Measurements from ENCODE around the gene MEF2A. TPM values are rescaled to one million over a fixed set of nuclear protein-coding genes. Genes with fewer than 3 reads are reported as not detected.
A peak's percentile ranks its signal among the peaks of the same experiment; 100 is the strongest.

The MEF2A gene
- total RNA-seq, 1 donor from 2014 or later = 37.5 TPM

DNA sequence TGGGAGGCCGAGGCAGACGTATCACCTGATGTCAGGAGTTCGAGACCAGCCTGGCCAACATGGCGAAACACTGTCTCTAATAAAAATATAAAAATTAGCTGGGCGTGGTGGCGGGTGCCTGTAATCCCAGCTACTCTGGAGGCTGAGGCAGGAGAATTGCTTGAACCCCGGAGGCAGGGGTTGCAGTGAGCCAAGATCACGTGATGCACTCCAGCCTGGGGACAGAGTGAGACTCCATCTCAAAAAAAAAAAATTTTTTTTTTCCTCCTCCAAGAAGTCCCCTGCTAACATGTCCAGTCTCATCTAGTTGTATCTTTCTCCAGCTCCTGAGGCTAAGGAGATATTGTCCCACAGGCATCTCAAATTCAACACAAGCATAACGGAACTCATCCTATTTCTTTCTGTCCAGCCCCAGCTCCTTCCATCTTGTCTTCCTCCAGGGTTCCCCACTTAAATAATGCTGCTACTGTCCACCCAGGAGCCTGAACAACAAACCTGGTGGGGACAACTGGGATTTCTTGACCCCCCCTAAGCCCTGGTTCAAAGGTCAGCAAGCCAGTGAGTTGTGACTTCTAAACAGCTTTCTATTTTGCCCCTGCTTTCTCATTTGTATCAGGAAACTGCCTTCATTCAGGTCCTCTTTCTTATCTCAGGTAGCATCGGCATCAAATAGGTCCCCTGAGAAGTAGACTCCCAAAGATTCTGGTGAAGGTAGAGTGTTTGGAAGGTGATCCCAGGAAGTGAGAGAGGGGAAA is 4.1 kb upstream of the MEF2A start:
- no peak for FAIRE-seq
- no peak for DNase-seq (ENCODE audit: low spot score in 2 of 2)

DNA sequence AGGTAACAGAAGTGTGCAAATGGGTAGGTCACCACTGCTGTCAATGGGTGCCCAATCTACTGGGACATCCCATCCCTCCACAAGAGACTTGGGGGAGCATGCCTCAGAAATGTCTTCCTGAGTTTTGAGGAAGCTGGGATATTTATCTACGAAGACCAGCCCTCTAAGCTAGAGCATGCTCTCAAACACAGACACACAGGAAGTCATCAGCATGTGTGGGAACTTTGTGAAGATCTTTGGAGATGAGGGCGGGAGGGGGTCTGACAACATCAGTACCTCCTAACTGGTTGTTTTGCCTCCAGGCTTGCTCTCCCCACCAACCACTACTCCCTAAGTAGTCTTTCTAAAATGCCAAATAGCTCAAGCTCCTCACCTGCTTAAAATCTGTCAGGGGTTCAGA is 3.5 kb upstream of the MEF2A start:
- FAIRE-seq = no peak

DNA sequence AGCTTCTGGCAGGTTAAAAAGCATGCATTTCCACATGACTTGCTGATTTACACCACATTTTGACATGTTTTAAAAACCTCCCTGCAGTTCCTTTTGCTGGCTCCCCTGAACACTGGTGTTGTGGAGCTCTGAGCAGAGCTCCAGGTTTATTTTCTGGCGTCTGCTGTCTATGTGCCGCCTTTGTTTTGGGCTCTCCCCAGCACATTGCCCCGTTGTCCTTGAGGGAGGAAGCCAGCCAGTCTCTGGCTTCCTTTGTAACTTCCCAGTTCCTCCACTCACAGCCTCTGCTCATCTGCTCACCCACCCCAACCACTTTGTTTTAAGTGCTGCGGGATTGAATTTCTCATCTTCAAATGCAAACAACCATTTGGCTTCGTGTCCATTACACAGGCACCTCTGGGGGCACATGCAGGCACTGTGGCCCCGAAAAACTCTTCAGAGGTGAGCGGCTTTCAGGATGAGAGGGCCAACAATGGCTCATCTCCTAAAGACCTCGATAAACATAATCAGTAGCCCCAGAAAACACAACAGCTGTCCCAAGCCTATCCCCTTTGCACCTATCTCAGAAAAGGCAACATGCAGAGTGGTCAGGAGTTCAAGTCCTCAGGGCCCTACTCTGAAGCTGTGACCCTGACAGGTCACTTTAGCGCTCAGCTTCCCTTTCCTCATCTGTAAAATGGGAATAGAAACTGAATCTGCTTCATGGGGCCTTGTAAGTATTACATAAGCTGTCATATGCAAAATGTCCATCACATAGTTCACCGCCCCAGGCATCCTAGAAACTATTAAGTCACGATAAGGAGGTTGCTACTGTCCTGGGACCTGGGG is 1.3 kb upstream of the MEF2A start:
- DNase-seq (ENCODE audit: low spot score in 2 of 2) (peak; percentile 24 to 45), FAIRE-seq (no peak)

More for the DNA sequence above, 3.5 kb upstream of the MEF2A start:
- DNase-seq (ENCODE audit: low spot score in 2 of 2) = no peak

DNA sequence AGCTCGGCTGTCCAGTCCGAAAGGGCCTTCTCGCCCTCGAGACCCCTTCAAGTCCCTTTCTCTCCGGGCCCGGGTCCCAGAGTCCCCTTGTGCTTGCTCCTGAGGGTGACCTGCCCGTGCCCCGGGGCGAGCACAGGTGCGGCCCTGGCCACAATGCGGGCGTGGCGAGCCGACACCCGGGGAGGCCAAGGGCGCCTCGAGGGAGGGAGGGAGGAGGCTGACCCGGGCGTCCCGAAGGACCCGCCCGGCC is 810 bp upstream of the MEF2A start:
- FAIRE-seq (no peak), DNase-seq (ENCODE audit: low spot score in 2 of 2) (no peak)

DNA sequence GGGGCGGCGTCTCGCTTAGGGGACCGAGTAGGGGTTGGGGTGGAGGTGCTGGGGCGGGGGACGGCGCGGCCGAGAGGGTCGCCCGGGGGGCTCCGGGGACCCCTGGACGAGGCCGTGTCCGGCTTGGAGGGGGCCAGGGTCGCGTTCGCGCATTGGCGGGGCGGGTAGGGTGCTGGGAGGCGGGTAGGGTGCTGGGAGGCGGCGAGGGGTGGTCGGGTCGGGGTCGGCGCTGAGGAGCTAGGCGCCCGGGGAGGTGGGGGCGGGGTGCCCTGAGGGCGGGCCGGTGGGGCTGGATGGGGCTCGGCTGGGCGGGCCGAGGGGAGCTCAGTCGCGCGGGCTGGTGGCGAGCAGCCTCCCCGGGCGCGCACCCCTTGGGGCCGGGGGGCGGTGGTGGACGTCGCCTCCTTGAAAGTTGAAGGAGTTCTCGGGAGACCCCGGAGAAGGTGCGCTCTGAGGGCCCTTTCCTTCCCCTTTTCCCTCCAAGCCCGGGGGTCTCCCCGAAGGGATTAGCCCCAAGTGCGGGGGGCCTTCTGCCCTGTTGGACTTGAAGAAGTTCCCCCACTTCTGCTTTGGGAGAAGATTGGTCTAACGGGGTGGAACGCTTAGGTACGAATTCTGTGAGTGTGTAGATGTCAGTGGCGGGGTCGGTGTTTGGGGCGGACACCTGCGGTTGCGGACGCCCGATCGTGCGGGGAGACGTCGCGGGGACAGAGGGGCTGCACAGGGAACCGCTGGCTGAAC is 543 bp downstream of the MEF2A start:
- no peak for FAIRE-seq
- peak in 1 of 2 donors; percentile 33 for DNase-seq (ENCODE audit: low spot score in 2 of 2)

DNA sequence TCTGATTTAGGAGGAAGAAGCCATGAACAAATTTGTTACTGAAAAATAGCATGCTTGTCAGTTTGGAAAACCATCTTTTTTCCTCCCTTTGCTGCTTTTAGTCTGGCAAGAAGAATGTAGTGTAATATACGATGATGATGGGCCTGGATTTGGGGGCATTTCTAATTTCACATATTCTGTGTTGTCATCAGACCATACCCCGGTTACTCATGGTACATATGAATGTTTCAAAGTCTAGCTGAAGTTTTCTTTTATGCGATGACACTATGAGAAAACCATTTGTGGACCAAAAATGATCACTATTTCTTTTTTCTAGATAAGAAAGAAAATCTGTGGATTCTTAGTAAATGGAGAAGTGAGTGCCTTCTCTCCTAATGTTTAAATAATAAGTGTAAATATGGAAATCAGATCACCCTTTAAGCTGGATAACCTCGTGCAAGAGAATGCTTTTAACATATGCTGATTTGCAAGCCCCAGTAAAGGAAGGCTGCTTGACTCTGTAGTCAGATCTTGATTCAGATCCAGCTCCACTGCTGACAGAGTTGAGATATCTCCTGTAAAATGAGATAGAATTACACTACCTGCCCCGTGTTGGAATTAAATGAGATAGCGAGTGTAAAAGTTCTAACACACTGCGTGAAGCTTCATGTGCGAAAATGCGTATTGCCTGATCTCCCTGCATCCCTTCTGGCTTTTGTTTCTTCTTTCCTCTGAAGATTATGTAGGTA is 3.0 kb downstream of the MEF2A start:
- FAIRE-seq (no peak), DNase-seq (ENCODE audit: low spot score in 2 of 2) (no peak)

DNA sequence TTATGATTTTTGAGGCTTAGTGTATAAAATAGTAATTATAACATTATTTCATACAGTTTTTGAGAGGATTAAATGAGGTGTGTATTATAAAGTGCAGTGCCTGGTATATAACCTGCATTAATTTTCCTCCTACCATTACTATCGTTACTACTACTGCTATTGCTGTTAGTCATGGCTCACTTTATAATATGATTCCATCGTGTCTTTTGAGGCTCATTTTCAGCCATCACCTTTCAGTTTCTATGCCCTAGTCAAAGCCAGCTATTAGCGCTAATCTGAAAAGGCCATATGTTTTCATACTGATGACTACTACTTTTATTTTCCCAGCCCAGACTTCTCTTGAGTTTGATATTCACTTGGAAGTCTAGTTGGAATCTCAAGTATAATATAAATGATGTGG is 5.5 kb downstream of the MEF2A start:
- DNase-seq (ENCODE audit: low spot score in 2 of 2) = no peak
- FAIRE-seq = no peak

DNA sequence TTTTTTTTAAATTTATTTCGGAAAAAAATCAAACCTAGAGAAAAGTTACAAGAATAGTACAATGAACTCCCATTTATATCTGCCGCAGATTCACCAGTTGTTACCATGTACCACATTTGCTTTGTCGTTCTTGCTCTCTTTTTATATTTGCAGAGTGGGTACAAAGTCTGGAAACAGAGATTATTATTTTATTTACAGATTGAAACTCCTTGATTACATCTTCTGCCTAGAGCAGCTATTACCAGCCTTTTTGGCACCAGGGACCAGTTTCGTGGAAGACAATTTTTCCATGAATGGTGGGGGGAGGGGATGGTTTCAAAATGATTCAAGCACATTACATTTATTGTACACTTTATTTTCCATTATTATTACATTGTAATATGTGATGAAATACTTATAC is 8.3 kb downstream of the MEF2A start:
- no peak for DNase-seq (ENCODE audit: low spot score in 2 of 2)
- FAIRE-seq = no peak

DNA sequence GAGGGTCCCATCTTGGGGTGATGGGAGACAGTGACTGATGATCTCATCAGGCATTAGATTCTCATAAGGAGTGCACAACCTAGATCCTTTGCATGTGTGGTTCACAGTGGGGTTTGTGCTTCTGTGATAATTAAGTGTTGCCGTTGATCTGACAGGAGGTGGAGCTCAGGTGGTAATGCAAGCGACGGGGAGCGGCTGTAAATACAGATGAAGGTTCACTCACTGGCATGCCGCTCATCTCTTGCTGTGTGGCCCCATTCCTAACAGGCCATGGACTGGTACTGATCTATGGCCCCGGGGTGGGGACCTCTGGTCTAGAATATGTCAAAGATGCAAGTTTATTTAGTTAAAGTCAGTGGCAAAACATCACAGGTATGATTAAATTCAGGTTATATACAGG is 8.7 kb downstream of the MEF2A start:
- DNase-seq (ENCODE audit: low spot score in 2 of 2) (no peak), FAIRE-seq (no peak)

DNA sequence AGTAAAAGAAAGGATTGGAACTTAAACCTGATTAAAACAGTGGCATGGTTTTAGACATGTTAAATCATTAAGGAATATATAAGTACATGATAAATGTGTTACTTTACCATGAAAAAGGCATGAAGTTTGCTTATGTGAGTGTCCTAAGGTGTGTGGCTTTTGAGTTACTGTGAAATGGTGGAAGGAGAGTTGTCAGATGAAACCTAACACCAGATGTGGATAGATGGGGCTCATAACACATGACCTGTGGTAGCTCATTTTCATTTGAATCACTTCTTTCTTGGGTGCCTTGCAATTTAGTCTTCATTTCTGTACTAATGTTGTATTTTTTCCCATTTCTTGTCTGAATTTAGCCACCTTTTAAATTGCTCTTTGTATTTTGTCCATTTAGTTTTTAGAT is 13.0 kb downstream of the MEF2A start:
- no peak for DNase-seq (ENCODE audit: low spot score in 2 of 2)
- no peak for FAIRE-seq

DNA sequence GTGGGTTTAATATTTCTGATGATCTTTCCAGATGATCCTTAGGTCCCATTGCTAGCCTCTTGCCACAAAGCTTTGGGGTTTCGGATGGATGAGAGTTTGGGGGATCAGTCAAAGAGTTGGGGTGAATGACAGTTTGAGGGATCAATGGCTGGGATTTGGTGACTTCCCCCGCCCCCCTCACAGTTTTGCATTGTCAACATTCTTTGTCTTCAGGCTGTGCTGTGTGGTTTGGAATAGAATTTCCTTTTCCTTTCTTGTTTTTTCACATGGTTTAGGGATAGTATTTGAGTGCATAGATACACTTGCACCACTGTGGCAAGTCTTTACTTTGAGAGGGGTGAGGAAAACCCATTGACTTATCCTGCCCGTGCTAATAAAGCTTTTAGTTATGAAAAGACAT is 14.3 kb downstream of the MEF2A start:
- no peak for DNase-seq (ENCODE audit: low spot score in 2 of 2)
- no peak for FAIRE-seq

DNA sequence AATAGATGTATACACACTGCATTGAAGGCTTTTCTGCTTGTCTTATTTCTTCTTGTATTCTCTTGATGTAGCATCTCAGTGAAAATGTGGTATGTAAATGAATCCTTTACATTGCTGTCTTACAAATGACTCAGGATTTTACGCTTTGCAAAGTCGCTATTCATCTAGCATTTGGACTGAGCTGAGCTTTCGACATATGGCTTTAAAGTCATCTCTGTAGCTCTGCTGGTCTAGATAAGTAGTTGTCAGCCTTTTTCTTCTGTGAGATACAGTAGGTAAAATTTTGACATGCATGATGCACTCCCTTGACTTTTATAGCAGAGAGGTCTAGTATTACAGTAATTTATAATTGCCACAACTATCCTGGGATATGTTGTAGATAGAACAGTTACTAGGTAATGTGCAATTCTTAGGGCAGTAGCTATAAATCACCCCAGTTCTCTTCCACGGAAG is 16.8 kb downstream of the MEF2A start:
- no peak for DNase-seq (ENCODE audit: low spot score in 2 of 2)

DNA sequence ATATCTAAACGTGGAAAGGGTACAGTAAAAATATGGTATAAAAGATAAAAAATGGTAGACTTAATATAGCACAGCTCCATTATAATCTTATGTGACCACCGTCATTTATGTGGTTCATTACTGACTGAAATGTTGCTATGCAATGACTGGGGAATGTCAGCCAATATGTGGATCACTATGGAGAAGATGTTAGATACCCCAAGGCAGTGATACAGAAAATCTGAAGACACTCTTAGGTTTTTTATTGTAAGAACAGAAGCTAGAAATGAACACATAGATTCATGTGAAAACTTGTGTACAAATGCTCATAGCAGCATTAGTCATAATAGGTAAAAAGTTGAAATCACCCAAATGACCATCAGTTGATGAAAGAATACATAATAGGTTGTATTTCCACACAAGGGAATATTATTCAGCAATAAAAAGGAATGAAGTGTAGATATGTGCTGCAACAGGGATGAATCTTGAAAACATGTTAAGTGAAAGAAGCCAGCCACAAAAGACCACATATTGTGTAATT is 18.4 kb downstream of the MEF2A start:
- FAIRE-seq (no peak), DNase-seq (ENCODE audit: low spot score in 2 of 2) (no peak)

More for the DNA sequence above, 16.8 kb downstream of the MEF2A start:
- FAIRE-seq = no peak

DNA sequence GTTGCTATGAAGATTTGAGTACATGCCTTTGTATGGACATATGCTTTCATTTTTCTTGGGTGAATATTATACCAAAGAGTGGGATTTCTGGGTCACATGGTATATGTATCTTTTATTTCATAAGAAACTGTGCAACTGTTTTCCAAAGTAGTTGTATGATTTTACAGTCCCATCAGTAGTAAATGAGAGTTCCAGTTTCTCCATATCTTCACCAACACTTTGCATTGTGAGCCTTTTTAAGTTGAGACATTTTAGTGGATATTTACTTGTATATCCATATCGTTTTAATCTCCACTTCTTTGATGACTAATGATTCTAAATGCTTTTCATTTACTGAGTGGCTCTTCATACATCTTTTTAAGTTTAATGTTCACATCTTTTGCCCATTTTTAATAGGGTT is 20.3 kb downstream of the MEF2A start:
- FAIRE-seq (no peak), DNase-seq (ENCODE audit: low spot score in 2 of 2) (no peak)

DNA sequence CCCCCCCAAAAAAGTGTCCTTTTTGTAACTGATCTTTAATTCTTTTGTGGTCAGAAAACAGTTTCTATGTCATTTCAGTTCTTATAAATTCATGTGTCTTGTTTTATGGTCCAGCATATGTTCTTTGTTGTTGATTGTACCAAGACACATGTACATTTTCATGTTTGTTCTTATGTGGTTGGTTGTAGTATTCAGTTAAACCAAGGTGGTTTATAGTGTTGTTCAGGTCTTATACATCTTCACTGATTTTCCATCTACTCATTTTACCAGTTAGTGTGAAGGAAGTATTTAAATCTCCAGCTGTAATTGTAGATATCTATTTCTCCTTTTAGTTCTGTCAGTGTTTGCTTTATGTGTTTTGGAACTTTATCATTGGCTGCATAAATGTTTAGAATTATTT is 24.0 kb downstream of the MEF2A start:
- DNase-seq (ENCODE audit: low spot score in 2 of 2) (no peak), FAIRE-seq (no peak)

DNA sequence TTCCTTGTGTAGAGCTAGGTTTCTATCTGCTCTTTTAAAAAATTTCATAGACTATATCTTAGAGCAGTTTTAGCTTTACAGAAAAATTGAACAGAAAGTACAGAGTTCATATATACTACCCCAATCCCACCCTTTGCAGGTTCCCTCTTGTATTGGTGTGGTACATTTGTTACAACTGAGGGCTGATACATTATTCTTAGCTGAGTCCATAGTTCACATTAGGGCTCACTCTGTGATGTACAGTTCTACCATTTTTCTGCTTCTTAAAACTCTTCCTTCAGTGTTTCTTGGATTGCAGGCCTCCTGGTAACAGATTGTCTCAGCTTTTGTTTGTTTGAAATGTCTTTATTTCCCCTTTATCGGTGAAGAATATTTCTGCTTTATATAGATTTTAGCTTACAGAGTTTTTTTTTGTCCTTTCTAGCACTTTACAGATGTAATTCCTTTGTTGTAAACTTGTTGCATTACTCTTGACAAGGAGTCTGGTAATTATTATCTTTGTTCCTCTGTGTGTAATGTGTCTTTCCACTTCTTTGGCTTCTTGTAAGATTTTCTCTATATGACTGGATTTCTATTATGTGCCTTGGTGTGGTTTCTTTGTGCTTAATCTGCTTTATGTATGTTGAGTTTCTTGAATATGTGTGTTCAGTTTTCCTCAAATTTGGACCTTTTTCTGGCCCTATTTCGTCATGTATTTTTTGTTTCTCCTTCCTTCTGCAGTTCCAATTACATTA is 25.3 kb downstream of the MEF2A start:
- FAIRE-seq (no peak), DNase-seq (ENCODE audit: low spot score in 2 of 2) (no peak)

DNA sequence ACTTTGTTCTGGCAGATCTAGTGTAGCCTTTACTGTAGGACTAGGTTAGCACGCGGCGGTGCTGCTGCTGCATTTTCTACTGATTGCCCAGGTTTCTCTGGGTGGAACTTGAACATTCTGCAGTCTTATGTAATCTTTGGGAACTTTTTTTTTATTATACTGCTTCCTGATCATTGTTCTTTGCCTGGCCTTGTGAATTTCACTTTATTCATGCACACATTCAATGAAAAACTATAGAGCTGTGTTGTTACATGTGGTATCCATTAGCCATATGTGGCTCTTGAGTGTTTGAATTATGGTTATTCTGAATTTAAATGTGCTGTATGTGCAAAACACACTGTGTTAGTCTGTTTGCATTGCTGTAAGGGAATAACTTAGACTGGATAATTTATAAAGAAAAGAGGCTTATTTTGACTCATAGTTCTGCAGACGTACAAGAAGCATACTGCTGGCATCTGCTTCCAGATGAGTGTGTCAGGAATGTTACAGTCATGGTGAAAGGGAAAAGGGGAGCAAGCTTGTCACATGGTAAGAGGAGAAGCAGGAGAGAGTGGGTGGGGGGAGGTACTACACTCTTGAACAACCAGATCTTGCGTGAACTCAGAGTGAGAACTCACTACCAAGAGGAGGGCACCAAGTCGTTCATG is 26.5 kb downstream of the MEF2A start:
- DNase-seq (ENCODE audit: low spot score in 2 of 2) = no peak
- FAIRE-seq = no peak

DNA sequence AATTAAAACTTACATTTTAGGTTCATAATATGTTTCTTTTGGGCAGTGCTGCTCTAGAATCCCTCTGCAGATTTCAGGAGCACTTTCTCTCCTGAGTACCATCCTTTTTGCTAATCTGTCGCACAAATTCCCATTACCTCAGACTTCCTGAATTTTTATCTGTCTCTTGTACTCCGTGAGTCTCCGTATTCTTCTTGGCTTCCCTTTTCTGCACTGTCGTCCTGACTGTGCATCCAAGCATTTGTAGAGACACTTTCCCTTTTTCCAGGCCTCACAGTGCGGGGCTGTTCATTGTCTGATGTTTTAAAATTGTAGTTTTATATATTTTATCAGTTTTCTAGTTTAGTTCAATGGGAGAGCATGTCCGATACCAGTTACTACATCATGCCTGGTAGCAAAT is 27.3 kb downstream of the MEF2A start:
- no peak for FAIRE-seq
- no peak for DNase-seq (ENCODE audit: low spot score in 2 of 2)

DNA sequence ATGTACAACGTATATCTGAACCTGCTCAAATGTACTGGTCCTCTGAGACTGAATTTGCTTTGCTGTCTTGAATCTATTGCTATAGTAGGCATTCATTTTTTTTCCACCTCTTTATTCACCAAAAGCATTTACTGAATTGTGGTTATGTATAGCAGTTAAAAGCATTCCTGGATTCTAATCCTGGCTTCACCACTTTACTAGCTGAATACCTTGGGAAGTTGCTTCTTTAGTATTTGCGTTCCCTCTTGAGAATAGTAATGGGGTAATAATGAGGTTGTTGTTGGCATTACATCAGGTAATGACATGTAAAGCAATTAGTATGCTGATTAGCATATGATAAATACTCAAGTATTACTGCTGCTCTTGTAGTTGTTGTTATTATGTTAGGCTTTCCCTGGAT is 29.1 kb downstream of the MEF2A start:
- DNase-seq (ENCODE audit: low spot score in 2 of 2) = no peak
- FAIRE-seq = no peak

Measured in frontal cortex (tissue), 4 donors.